ENCODE measurements around the gene ANO6. TPM values are rescaled to one million over a fixed set of nuclear protein-coding genes. Genes with fewer than 3 reads are reported as not detected.

ANO6 gene
- total RNA-seq, 1 experiment from 2014 or later, result 18.1 TPM

DNA sequence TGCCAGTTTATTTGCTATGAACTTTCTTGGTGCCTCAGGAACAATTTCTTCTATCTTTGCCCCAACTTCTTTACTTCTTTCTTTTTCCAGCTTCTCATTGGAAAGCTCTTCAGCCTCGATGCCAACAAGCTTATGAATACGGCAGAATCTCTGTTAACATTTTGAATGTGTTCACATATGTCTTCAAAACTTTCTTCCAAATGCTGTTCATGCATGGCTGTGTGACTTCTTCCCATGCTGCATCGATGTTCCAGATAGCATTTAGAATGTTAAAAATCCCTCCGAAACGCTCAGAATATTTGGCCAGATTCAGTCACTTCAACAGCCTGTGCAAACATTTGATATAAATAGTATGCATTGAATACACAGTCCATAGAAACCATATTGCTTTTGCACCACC is 265.9 kb downstream of the ANO6 start:
- no peaks in the 10 kb centered on the region for H3K36me3 ChIP-seq (ENCODE audit: low read depth, low read length)
- no peak overlapping the region for H2AFZ ChIP-seq (ENCODE audit: low read length)
- no peaks in the 10 kb centered on the region for H4K20me1 ChIP-seq (ENCODE audit: low read length)
- no peaks in the 10 kb centered on the region for H3K4me1 ChIP-seq (ENCODE audit: insufficient read depth, low read length)
- no TSS peak for BruUV-seq (replicated peaks)
- intact Hi-C loops (cut with micrococcal nuclease), result no loop called here
- 0 out of 2 replicates have a peak, but pooled peaks cover 4% of the 10 kb centered on the region for H3K27me3 ChIP-seq (ENCODE audit: low read length)
- H3K9me3 ChIP-seq (ENCODE audit: low read length), result no peaks in the 10 kb centered on the region
- ATAC-seq (no peak), DNase-seq (no peak)
- no peak overlapping the region for H3K9ac ChIP-seq (ENCODE audit: low read length)
- no peak overlapping the region for H3K27ac ChIP-seq (ENCODE audit: low read length)
- POLR2A ChIA-PET (ENCODE audit: unreplicated experiment), result no interaction called here
- H3K9me2 ChIP-seq (replicated peaks; ENCODE audit: low read length), result no peaks in the 10 kb centered on the region
- CTCF ChIA-PET, result no interaction called here
- H3K4me3 ChIP-seq (ENCODE audit: low read length), result no peak overlapping the region
- H3K4me2 ChIP-seq (ENCODE audit: low read length), result no peak overlapping the region
- H3F3A ChIP-seq (ENCODE audit: low read length, unreplicated experiment), result no peaks in the 10 kb centered on the region
- TF ChIP-seq, protein P1, sequence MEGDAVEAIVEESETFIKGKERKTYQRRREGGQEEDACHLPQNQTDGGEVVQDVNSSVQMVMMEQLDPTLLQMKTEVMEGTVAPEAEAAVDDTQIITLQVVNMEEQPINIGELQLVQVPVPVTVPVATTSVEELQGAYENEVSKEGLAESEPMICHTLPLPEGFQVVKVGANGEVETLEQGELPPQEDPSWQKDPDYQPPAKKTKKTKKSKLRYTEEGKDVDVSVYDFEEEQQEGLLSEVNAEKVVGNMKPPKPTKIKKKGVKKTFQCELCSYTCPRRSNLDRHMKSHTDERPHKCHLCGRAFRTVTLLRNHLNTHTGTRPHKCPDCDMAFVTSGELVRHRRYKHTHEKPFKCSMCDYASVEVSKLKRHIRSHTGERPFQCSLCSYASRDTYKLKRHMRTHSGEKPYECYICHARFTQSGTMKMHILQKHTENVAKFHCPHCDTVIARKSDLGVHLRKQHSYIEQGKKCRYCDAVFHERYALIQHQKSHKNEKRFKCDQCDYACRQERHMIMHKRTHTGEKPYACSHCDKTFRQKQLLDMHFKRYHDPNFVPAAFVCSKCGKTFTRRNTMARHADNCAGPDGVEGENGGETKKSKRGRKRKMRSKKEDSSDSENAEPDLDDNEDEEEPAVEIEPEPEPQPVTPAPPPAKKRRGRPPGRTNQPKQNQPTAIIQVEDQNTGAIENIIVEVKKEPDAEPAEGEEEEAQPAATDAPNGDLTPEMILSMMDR (conservative IDR thresholded peaks at IDR 0.05; ENCODE audit: low read depth, low read length), result no peak
- TF ChIP-seq EZH2 (IDR thresholded peaks at IDR 0.05; ENCODE audit: low read length, unreplicated experiment), result no peak
- TF ChIP-seq EZH2phosphoT487 (IDR thresholded peaks at IDR 0.05; ENCODE audit: borderline replicate concordance, low read length), result no peak
- H3K79me2 ChIP-seq (ENCODE audit: low read length), result no peaks in the 10 kb centered on the region

DNA sequence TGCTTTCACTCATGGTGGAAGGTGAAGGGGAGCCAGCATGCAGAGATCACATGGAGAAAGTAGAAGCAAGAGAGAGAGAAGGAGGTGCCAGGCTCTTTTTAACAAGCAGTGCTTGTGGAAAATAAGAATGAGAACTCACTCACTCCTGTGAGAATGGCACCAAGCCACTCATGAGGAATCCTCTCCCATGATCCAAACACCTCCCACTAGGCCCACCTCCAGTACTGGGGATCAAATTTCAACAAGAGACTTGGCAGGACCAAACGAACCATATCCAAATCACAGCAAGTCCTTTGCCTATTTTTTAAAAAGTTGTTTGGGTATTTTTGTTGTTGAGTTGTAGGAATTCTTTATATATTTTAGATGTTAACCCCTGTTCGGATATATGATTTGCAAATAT is 267.7 kb downstream of the ANO6 start:
- CTCF ChIA-PET, result no interaction called here

More for the DNA sequence above, 267.7 kb downstream of the ANO6 start:
- Histone ChIP-seq H3K9me2 (replicated peaks; ENCODE audit: low read length) (no peaks in the 10 kb centered on the region), H3K9ac (ENCODE audit: low read length) (no peak overlapping the region), H3K9me3 (ENCODE audit: low read length) (no peaks in the 10 kb centered on the region), H3K27me3 (ENCODE audit: low read length) (0 out of 2 replicates have a peak, but pooled peaks cover 2% of the 10 kb centered on the region), H3K27ac (ENCODE audit: low read length) (no peak overlapping the region), H2AFZ (ENCODE audit: low read length) (no peak overlapping the region), H3F3A (ENCODE audit: low read length, unreplicated experiment) (no peaks in the 10 kb centered on the region), H3K4me3 (ENCODE audit: low read length) (no peak overlapping the region), H4K20me1 (ENCODE audit: low read length) (no peaks in the 10 kb centered on the region), H3K4me2 (ENCODE audit: low read length) (no peak overlapping the region), H3K36me3 (ENCODE audit: low read depth, low read length) (no peaks in the 10 kb centered on the region), H3K4me1 (ENCODE audit: insufficient read depth, low read length) (no peaks in the 10 kb centered on the region), H3K79me2 (ENCODE audit: low read length) (no peaks in the 10 kb centered on the region)
- intact Hi-C loops (cut with micrococcal nuclease), result no loop called here
- POLR2A ChIA-PET (ENCODE audit: unreplicated experiment), result no interaction called here
- ATAC-seq (no peak), DNase-seq (peak; percentile 4)
- no peak for TF ChIP-seq EZH2phosphoT487 (IDR thresholded peaks at IDR 0.05; ENCODE audit: borderline replicate concordance, low read length)
- no peak for TF ChIP-seq EZH2 (IDR thresholded peaks at IDR 0.05; ENCODE audit: low read length, unreplicated experiment)
- TF ChIP-seq, protein P1 (conservative IDR thresholded peaks at IDR 0.05; ENCODE audit: low read depth, low read length), result no peak
- BruUV-seq (replicated peaks), result no TSS peak

Other genes starting within 250 kb of the ANO6 start
- gene DBX2, start 165.0 kb upstream of the ANO6 start, total RNA-seq (2014; rRNA removed), result not detected in 2 replicates

All from PC-3 (cell line).